Type B pancreatic cell (in vitro differentiated cells): ENCODE results near the gene SLC25A47. TPM values are rescaled to one million over a fixed set of nuclear protein-coding genes. Genes with fewer than 3 reads are reported as not detected.

Experiments used
- DNase-seq: peaks from one replicate; pipeline ENCODE4 v3.0.0; 2021; ENCODE audit warnings: mixed read lengths; ENCODE audit not compliant: unreplicated experiment; ENCODE audit errors: extremely low spot score
- H3K27ac Mint-ChIP-seq: 2 replicates; pipeline ENCODE4 v1.8.0; 2021; ENCODE audit warnings: mild to moderate bottlenecking, mixed read lengths
- H3K27me3 Mint-ChIP-seq: 2 replicates; pipeline ENCODE4 v1.8.0; 2021; ENCODE audit warnings: mixed read lengths
- H3K36me3 Mint-ChIP-seq: 2 replicates; pipeline ENCODE4 v1.8.0; 2021; ENCODE audit warnings: mixed read lengths
- H3K4me1 Mint-ChIP-seq: one replicate; pipeline ENCODE4 v1.8.0; 2021; ENCODE audit warnings: mixed read lengths; ENCODE audit not compliant: unreplicated experiment
- H3K4me3 Mint-ChIP-seq: 2 replicates; pipeline ENCODE4 v1.8.0; 2021; ENCODE audit warnings: mild to moderate bottlenecking, mixed read lengths
- H3K9me3 Mint-ChIP-seq: 2 replicates; pipeline ENCODE4 v1.8.0; 2021; ENCODE audit warnings: mixed read lengths
- total RNA-seq: library from RNA; stranded (reverse); gene quantifications from 2 replicates; pipeline ENCODE4 v1.2.1, GENCODE V29; 2021; ENCODE audit warnings: low replicate concordance
- TF ChIP-seq, protein P1 (sequence below): fragments of 200-600 bp; sonication (generic); conservative IDR thresholded peaks from 2 replicates; pipeline ENCODE4 v1.5.0; 2021; ENCODE audit warnings: antibody characterized with exemption, mild to moderate bottlenecking

Gene SLC25A47
- total RNA-seq, 1 donor from 2014 or later, result not detected

DNA sequence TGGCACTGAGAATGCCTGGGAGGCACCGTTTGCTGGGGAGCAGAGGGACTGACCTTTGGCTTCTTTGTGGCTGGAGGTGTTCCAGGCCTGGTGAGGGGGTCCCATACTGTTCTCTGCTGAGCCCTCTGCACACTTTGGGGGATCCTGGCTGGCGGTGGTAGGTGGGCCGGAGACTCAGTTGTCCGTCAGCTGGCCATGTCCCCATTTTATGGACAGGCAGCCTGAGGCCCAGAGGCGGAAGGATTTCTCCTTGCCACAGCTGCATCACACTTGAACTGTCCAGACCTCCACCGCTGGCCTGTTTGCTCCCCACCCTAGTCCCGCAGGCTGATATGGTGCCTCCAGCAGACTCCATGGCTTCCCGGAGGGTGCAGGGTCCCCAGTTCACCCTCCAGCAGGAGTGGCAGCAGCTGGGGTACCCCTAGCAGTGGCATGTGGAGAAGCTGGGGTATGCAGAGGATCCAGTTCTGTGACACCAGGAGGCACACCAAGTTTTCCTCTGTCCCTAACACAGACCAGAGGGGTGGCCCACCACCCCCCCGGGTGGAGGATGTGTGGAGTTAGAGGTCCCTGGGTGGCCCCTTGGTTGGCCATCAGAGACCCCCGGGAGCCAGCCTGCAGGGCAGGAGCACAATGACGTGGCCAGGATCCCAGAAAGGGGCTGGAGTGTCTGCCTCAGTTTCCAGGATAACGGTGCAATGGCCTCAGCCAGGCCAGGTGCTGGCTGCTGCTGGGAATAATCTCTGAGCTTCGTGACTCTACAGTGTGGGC, 31.6 kb upstream of the SLC25A47 start:
- H3K27ac Mint-ChIP-seq, result no peak overlapping the region
- peaks cover 14% of the 10 kb centered on the region for H3K4me1 Mint-ChIP-seq
- H3K36me3 Mint-ChIP-seq, result no peaks in the 10 kb centered on the region
- H3K27me3 Mint-ChIP-seq, result no peaks in the 10 kb centered on the region
- H3K9me3 Mint-ChIP-seq, result no peaks in the 10 kb centered on the region
- TF ChIP-seq, protein P1, sequence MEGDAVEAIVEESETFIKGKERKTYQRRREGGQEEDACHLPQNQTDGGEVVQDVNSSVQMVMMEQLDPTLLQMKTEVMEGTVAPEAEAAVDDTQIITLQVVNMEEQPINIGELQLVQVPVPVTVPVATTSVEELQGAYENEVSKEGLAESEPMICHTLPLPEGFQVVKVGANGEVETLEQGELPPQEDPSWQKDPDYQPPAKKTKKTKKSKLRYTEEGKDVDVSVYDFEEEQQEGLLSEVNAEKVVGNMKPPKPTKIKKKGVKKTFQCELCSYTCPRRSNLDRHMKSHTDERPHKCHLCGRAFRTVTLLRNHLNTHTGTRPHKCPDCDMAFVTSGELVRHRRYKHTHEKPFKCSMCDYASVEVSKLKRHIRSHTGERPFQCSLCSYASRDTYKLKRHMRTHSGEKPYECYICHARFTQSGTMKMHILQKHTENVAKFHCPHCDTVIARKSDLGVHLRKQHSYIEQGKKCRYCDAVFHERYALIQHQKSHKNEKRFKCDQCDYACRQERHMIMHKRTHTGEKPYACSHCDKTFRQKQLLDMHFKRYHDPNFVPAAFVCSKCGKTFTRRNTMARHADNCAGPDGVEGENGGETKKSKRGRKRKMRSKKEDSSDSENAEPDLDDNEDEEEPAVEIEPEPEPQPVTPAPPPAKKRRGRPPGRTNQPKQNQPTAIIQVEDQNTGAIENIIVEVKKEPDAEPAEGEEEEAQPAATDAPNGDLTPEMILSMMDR, result no peak
- no peak for DNase-seq
- H3K4me3 Mint-ChIP-seq, result no peak overlapping the region

DNA sequence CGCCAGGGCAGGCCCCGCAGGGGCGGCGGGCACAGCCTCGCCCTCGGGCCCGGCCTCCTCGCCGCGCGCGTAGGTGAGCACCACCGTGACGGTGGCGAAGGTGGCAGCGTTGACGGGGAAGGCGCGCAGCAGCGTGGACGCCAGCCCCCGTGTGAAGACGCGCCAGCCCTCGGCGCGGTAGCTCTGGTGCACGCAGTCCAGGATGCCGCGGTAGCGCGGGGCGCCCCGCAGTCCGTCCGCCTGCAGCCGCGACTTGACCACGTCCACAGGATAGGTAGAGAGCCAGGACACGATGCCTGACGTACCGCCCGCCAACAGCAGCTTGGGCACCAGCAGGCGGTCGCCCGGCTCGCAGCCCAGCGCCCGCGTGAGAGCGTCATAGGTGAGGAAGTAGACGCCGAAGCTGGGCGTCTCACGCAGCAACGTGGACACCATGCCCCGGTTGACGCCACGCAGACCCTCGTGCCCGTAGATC, 30.8 kb upstream of the SLC25A47 start:
- TF ChIP-seq, protein P1, result no peak
- Mint-ChIP-seq H3K4me1 (peaks cover 14% of the 10 kb centered on the region), H3K36me3 (no peaks in the 10 kb centered on the region), H3K27me3 (no peaks in the 10 kb centered on the region), H3K27ac (no peak overlapping the region), H3K4me3 (no peak overlapping the region), H3K9me3 (no peaks in the 10 kb centered on the region)
- no peak for DNase-seq

DNA sequence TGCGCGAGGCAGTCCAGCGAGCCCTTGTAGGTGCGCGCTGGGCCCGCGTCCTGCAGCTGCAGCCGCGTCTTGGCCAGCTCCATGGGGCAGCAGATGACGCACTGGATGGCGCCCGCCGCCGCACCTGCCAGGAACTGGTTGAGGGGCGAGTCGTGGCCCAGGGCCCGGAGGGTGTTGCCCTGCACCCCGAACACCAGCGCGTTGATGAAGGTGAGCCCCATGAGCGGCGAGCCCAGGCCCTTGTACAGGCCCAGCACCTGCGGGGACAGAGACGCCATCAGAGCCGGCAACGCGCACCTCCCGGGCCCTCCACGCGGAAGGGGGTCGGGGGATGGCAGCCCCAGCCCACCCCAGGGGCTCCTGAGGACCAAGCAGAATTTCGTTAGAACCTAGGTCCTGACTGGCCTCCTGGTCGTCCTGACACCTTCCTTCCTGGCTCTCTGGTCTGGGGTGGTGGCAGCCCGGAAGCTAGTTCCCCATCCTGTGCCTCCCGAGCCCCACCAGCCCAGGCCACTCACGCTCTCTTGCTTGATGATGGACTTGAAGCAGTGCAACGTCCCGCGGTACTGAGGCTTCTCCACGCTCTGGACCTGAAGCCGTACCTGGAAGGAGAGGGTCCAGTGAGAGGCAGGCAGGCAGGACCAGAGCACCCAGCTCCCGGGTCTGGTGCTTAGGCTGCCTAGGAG, 30.2 kb upstream of the SLC25A47 start:
- Mint-ChIP-seq H3K36me3 (no peaks in the 10 kb centered on the region), H3K4me1 (peaks cover 11% of the 10 kb centered on the region), H3K9me3 (no peaks in the 10 kb centered on the region), H3K27me3 (no peaks in the 10 kb centered on the region), H3K4me3 (no peak overlapping the region), H3K27ac (no peak overlapping the region)
- TF ChIP-seq, protein P1, result no peak
- no peak for DNase-seq

DNA sequence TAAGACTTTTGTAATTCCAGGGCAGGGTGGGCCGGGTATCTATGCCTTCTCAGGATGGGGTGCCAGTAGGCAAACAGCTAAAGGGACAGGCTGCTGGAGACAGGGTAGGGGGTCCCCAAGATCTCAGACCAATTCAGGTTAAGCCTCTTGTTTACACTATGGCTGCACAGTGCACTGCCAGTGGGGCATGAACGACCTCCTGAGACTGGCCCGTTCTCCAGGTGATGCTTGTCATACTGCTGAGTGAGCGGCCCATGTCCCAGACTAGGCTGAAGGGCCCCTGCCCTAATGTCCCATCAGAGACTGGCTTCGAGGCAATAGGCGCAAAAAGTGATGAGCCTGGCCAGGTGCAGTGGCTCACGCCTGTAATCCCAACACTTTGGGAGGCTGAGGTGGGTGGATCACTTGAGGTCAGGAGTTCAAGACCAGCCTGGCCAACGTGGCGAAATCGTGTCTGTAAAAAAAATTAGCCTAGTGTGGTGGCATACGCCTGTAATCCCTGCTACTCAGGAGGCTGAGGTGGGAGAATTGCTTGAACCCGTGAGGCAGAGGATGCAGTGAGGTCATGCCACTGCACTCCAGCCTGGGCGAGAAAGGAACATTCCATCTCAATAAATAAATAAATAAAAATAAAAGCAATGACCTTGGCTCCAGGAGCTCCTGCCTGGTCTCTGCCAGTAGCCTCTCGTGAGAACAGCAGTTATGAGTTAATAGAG, 29.5 kb upstream of the SLC25A47 start:
- Mint-ChIP-seq H3K36me3 (no peaks in the 10 kb centered on the region), H3K4me1 (peaks cover 9% of the 10 kb centered on the region), H3K4me3 (no peak overlapping the region), H3K27me3 (no peaks in the 10 kb centered on the region), H3K9me3 (no peaks in the 10 kb centered on the region), H3K27ac (peak overlapping the region; percentile 59)
- TF ChIP-seq, protein P1, result no peak
- no peak for DNase-seq

DNA sequence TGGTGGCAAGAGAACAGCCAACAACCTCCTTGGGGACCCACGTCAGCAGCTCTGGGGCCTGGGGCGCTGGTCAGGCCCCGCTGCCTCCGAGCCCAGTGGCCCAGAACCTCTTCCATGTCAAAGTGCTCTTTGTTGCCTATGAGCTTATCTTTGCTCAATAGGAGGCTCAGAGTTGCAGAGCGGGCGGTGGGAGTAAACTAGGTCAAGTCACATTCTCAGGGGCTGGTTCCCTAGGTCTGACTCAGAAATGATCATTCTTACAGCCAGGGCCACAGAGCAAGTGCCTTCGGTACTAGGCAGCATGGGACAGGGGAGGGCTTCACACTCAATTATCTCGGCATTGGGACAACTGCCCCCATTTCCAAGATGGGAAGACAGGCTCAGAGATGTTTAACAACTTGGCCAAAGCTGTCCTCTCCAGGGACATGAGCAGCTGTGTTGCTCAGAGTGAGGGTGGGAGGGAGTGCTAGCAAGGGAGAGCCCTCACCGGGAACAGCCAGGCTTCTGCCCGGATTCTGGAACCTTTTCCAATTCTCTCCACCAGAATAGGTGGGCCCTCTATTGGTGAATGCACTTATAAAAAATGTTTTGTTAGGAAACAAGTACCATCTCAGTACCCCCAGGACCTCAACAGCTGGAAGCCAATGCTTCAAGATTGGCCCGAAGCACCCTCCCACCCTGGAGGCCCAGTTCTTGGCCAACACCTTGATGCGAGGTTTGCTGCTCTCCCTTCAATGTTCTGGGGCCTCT, 28.8 kb upstream of the SLC25A47 start:
- H3K27me3 Mint-ChIP-seq, result no peaks in the 10 kb centered on the region
- no peaks in the 10 kb centered on the region for H3K36me3 Mint-ChIP-seq
- H3K27ac Mint-ChIP-seq, result peak overlapping the region; percentile 59
- H3K4me3 Mint-ChIP-seq, result no peak overlapping the region
- TF ChIP-seq, protein P1, result no peak
- no peak for DNase-seq
- H3K9me3 Mint-ChIP-seq, result no peaks in the 10 kb centered on the region
- H3K4me1 Mint-ChIP-seq, result peaks cover 5% of the 10 kb centered on the region
